HG02588 (cell line): ENCODE results near the gene UBE2M.
A peak's percentile ranks its signal among the peaks of the same experiment; 100 is the strongest.
"Not testable (repeated sequence)": the region's sequence is repeated elsewhere in the genome, so short reads cannot be mapped to it uniquely, and the experiment has no call there.

Experiments
- ATAC-seq: cut with Tn5 transposase; IDR thresholded peaks from one replicate; pipeline ENCODE4 v1.9.1; 2021; ENCODE audit warnings: mild to moderate bottlenecking, moderate library complexity; ENCODE audit not compliant: unreplicated experiment

UBE2M gene

DNA sequence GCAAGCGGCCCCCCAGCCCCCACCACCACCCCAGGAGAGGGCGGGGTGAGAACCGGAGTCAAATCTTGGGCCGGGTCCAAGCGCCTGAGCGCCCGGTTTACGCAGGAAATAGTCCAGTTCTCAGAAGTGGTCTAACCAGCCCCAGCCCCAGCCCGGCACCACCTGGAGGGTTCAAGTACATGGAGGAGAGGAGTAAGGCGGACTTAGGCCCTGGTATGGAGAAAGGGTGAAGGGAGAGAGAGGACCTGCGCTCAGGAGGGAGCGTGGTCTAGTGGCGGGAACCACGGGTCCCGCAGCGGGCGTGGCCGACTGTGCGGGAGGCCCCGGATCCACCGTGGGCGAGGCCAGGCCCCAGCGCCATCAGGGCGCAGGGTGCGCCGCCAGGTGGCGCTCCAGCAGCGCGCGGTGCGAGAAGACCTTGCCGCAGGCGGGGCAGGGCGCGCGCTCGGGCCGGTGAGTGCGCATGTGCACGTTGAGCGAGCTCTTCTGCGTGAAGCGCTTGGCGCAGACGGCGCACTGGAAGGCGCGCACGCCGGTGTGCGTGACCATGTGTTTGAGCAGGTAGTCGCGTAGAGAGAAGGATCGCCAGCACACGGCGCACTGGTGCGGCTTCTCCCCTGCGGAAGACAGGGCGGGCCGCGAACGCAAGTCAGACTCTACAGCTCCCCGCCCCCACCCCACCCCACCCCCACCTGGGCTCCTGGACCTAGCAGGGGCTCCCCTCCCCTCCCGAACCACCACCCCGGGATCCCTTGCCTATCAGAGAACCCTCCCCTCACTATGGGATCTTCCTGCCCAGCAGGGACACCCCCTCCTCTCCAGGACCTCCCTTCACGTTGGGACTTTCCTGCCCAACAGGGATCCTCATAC is 44.5 kb downstream of the UBE2M start:
- peak; percentile 68 for ATAC-seq

GRCh38 chr19:58513213-58513693 is 45.2 kb downstream of the UBE2M start:
- ATAC-seq, result no peak

DNA sequence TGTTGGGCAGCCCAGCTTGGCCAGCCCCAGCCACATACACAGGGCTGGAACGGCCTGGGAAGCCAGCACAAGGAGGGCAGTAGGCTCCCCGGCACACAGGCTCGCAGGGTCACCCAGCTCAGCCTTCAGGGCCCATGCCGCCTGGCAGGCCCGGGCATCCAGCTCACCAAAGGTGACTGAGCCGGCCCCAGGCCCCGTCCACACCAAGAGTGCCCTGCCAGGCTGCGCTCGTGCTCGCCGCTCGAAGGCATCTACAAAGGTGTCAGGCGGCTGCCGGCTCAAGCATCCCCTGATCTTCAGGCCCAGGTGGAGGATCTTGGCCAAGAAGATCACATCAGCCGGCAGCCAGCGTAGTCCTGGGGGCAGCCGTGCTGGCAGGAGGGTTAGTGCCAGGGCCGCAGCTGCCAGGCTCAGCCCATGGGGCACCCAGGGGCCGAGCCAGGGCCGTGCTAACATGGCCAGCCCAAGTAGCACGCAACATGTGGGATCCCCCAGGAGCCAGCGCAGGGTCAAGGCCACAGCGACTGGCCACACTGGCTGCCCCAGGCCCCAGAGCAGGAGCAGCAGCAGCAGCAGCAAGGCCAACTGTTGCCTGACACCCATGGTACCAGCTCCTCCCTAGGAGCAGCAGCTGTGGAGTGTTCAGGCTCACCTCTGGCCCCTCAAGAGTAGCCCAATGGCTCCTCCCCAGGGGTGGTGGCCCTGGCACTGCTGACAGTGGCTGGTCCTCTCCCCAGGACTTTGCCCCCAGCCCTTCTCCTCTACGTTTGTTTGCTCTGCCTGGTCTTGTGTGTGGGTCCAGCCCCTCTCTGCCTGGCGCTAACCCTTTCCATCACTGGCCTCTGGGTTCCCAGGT is 46.8 kb downstream of the UBE2M start, which contains the start of gene SLC27A5:
TSS of gene SLC27A5 (minus strand) at position 640 of the 856 bp plus-strand sequence. CDS start at position 603, 37 bp downstream.
- ATAC-seq, result no peak

GRCh38 chr19:58510084-58510862 is 48.1 kb downstream of the UBE2M start:
- ATAC-seq, result no peak

DNA sequence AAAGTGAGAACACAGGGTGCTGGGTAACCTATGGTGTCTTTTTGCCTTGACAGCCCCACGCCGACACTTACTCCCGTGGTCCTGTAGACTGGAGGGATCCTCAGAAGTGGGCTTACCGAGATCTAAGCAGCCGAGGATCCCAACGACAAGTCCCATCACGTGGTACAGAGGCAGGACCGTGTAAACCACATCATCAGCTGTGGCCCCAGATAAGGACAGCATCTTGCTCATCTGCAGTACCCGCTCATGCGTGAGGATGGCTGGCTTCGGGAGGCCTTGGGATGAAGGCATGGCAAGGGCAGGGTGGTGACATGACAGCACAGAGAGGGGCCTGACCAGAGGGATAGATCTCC is 48.7 kb downstream of the UBE2M start:
- ATAC-seq, result no peak

GRCh38 chr19:58507602-58508223 is 50.7 kb downstream of the UBE2M start:
- not testable (repeated sequence) for ATAC-seq
